HG02642 (cell line): ENCODE results near the gene DNAH10.
"Not testable (repeated sequence)": the region's sequence is repeated elsewhere in the genome, so short reads cannot be mapped to it uniquely, and the experiment has no call there.

Experiments
- ATAC-seq: cut with Tn5 transposase; IDR thresholded peaks from one replicate; pipeline ENCODE4 v1.9.1; 2021; ENCODE audit warnings: mild to moderate bottlenecking; ENCODE audit not compliant: unreplicated experiment, poor library complexity

DNAH10 gene

GRCh38 chr12:123898673-123899072 is 136.6 kb downstream of the DNAH10 start:
- no peak for ATAC-seq

GRCh38 chr12:123899368-123899767 is 137.3 kb downstream of the DNAH10 start:
- no peak for ATAC-seq

GRCh38 chr12:123900871-123901376 is 138.8 kb downstream of the DNAH10 start:
- no peak for ATAC-seq

GRCh38 chr12:123902821-123903220 is 140.7 kb downstream of the DNAH10 start:
- ATAC-seq = no peak

DNA sequence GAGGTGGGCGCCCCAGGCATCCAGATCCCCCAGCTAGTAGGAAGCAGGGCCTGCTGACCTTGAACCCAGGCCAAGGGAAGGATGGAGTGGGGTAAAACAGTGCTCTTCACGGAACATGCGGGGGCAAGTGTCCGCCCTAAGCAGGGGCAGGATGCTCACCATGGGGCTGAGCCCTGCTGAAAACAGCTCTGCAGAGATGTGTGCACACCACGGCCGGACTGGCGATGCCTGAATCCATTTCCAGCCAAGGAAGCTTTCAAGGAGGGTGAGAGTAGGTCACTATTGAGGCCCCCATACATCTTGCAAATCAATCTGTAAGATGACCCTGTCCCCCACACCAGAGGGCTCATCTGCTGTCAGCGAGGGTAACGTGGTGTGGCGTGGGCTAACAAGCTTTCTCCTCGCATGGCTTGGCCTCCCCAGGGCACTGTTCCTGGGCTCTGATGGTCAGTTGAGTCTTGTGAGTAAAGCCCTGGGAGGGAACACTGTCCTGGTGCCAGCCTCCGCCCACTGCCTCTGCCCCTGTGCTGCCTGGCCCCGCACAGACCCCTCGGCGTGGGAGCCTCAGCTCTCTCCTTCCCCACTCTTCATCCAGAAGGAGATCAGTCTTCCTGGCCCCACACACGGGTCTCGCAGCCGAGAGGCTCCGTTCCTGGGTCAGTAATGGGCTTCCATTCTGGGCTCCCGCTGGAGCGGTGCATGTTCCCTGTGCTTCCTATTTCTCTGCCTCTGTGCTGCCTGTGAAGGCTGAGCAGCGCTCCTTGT is 141.4 kb downstream of the DNAH10 start:
- ATAC-seq = no peak

- ATAC-seq = no peak
Observed at GRCh38 chr12:123905319-123905925, 143.3 kb downstream of the DNAH10 start.

DNA sequence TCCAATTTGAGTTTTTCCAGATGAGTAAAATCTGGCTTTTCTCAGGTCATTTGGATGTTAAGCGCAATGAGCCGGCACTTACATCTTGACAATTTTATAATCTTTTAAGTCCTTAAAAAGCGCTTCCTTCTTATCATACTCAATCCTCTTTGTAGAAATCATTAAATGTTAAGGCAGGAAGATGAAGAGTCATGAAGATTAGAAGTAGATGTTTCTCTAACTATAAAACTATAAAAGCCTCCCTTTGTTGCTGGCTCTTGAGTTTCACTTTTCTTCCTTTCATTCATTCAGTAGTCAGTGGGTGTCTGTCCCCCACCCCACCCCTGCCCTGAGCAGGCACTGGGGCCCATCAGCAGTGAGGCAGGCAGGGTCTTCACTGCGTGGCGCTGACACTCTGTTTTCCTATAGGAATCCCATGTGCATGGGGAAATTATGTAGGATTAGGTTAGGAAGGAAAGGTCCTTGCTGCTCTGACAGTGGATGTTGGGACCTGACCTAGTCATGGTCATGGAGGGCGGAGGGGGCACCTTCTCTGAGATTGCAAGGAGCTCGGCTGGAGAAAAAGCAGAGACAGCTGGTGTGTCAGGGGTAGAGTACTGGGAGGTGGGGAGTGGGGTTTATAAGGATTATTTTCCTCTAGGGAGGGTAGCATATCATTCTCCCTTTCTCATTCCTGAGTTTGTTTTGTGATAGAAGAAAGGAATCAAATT is 144.8 kb downstream of the DNAH10 start:
- ATAC-seq = no peak

- no peak for ATAC-seq
Observed at GRCh38 chr12:123907726-123908476, 145.8 kb downstream of the DNAH10 start.

GRCh38 chr12:123908884-123909725 is 147.0 kb downstream of the DNAH10 start:
- no peak for ATAC-seq

DNA sequence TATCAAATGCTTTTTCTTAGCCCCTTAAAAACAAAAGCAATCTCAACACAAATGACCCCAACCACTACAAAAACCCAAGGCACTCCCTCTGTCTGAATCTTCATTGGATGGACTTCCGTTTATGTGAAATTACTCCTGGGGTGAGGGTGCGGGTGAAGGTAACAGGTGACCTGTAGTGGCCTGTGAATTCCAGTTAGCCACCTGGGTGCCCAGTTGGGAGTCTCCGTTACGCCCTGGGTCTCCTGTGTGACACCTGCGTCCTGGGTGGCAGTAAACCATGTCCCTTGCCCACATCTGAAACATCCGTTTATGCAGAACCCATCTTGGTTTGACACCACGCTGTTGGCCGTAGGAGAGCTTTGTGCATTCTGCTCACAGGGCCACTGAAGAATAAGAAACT is 148.0 kb downstream of the DNAH10 start:
- no peak for ATAC-seq

DNA sequence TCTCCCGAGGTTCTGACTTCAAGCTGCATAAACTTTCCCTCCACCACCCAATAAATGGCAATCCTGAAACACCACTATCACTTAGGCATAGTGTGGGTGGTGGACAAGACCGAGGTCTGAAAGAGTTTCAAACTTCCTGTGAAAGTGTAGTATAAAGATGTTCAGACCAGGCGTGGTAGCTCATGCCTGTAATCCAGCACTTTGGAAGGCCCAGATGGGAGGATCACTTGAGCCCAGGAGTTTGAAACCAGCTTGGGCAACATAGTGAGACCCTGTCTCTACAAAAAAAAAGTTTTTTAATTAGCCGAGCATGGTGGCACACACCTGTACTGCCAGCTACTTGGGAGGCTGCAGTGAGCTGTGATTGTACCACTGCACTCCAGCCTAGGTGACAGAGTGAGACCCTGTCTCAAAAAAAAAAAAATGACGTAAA is 148.7 kb downstream of the DNAH10 start:
- no peak for ATAC-seq

- not testable (repeated sequence) for ATAC-seq
Observed at GRCh38 chr12:123911672-123912409, 149.7 kb downstream of the DNAH10 start.

GRCh38 chr12:123912415-123913380 is 150.6 kb downstream of the DNAH10 start:
- no peak for ATAC-seq

- no peak for ATAC-seq
Observed at GRCh38 chr12:123914726-123915333, 152.7 kb downstream of the DNAH10 start.

GRCh38 chr12:123916729-123917128 is 154.6 kb downstream of the DNAH10 start:
- ATAC-seq = no peak

DNA sequence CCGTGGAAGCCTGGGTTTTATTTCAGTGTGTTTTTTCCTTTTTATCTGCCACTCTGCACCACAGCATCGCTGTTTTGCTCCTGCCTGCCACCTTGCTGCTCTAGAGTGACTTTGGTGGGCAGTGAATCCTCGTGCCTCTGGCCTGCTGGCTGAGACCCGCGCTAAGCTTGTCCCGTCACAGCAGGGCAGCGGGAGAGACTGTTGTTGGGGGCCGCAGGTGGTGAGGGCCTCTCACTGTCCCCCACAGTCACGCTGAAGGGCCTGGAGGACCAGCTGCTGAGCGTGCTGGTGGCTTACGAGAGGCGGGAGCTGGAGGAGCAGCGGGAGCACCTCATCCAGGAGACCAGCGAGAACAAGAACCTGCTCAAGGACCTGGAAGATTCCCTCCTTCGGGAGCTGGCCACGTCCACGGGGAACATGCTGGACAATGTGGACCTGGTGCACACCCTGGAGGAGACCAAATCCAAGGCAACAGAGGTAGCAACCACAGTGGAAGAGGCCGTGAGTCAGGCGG is 155.3 kb downstream of the DNAH10 start:
- ATAC-seq = no peak

- no peak for ATAC-seq
Observed at GRCh38 chr12:123919980-123920360, 157.9 kb downstream of the DNAH10 start.
